SHP77 (cell line): ENCODE results near the gene ALG3.

Source experiments
- DNase-seq, 2 experiments: peaks; one replicate each; lab custom pipeline; 2025; lab: John Stamatoyannopoulos, UW

ALG3 gene

GRCh38 chr3:184192889-184193288 is 55.9 kb downstream of the ALG3 start:
- no peak for DNase-seq
